Epithelial cell of esophagus (primary cell): ENCODE results near the gene PALLD.

Source experiments
- DNase-seq: peaks from one replicate; pipeline ENCODE4 v3.0.0; 2010; ENCODE audit warnings: low read depth
- H3K4me3 ChIP-seq: 2 replicates; pipeline ENCODE4 v1.5.1; 2011; ENCODE audit warnings: mild to moderate bottlenecking, low read length, control low read depth
- TF ChIP-seq, protein P1 (sequence below): IDR thresholded peaks from 2 replicates; pipeline ENCODE4 v1.5.1; 2011; ENCODE audit warnings: low read depth, mild to moderate bottlenecking, low read length, control low read depth, inconsistent platforms; ENCODE audit not compliant: insufficient read depth; ENCODE audit errors: missing control alignments

PALLD gene

DNA sequence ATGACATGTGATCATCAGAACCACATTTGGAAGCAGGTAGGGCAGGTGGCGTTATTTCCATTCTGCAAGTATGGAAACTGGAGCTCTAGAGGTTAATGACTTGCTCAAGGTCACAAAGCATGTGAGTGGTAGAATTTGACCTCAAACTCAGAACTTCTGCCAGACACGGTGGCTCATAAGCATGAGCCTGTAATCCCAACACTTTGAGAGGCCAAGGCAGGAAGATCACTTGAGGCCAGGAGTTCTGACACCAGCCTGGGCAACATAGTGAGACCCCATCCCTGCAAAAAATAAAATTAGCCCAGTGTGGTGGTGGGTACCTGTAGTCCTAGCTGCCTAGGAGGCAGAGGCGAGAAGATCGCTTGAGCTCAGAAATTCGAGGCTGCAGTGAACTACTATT is 139.2 kb downstream of the PALLD start:
- TF ChIP-seq, protein P1, sequence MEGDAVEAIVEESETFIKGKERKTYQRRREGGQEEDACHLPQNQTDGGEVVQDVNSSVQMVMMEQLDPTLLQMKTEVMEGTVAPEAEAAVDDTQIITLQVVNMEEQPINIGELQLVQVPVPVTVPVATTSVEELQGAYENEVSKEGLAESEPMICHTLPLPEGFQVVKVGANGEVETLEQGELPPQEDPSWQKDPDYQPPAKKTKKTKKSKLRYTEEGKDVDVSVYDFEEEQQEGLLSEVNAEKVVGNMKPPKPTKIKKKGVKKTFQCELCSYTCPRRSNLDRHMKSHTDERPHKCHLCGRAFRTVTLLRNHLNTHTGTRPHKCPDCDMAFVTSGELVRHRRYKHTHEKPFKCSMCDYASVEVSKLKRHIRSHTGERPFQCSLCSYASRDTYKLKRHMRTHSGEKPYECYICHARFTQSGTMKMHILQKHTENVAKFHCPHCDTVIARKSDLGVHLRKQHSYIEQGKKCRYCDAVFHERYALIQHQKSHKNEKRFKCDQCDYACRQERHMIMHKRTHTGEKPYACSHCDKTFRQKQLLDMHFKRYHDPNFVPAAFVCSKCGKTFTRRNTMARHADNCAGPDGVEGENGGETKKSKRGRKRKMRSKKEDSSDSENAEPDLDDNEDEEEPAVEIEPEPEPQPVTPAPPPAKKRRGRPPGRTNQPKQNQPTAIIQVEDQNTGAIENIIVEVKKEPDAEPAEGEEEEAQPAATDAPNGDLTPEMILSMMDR: no peak
- no peak for DNase-seq
- no peak overlapping the region for H3K4me3 ChIP-seq

DNA sequence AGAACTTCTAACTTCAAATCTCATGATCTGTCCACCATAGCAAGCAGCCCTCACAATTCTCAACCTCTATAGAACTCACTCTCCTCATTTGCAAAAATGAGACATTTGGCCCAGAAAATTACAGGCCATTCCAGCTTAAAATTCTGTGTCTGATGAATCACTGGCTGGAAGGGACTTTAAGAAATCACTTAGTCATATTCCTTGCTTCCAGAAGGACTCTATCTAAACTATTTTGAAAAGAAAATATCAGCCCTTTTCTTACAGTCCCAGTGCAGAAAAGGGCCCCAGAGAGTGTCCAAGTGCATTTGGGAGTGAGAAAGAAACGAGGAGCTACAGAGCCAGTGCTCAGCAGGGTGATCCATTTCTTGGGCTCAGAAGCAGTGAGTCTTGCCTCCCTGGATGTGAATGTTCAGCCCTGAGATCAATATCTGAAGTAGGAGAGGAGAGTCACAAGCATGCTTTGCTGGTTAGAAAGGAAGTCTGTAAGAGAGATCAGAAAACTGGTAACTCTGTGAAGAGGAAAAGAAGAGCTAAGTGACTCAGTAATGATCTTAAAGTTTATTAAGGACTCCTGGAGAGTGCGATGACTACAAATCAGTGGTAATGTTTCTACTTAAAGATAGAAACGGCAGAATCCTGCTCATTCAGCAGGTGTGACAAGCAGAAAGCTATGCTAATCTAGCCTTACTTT is 139.8 kb downstream of the PALLD start:
- no peak overlapping the region for H3K4me3 ChIP-seq
- TF ChIP-seq, protein P1: no peak

DNA sequence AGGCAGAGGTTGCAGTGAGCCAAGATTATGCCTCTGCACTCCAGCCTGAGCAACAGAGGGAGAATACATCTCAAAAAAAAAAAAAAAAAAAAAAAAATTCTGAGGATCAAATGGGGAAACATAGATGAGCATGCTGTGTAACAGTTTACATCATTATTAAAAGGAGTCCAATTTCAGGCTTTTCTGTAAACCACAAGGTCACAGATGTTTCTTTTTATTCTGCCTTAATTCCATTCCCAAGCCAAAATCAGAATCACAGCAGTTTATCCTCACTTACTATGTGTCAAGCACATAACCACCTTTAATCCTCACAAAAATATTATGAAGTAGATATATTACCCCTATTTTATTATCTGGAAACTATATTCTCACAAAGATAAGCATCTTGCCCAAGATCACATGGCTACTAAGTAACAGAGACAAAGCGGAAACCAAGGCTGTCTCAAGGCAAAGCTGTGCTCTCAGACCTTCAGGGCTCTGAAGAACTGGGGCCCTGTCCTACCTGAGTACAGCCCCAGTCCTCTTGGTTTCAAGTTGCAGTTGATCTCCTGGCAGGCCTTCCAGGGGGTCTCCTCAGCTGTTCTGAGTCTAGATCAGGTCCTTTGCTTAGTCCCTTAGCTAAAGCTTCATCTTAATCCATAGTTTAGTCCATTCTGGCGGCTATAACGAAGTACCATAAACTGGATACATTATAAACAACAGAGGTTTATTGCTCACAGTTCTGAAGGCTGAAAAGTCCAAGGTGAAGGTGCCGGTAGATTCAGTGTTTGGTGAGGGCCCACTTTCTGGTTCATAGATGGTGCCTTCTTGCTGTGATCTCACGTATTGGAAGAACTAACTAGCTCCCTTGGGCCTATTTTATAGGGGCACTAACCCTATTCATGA is 141.3 kb downstream of the PALLD start:
- no peak overlapping the region for H3K4me3 ChIP-seq
- no peak for DNase-seq
- TF ChIP-seq, protein P1: no peak

More for the DNA sequence above, 139.8 kb downstream of the PALLD start:
- DNase-seq: peak; percentile 46

DNA sequence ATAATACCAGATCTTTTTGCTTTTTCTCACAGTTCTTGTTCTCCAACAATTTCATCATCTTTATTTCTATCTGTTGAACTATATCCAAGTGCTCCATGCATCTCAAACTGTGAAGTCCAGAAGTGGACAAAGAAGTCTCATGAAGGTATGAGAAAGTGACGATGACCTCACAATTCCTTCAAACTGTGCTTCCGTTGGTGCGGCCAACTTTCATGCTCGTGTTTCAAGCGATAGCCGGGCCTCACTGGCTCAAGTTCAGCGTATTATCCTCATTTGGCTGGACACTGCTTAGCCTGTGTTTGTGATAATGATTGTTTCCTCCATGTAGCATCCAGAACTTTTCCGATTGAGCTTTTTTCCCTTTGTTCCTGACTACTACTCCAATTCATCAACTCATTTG is 143.1 kb downstream of the PALLD start:
- H3K4me3 ChIP-seq: no peak overlapping the region
- TF ChIP-seq, protein P1: no peak
- DNase-seq: no peak

DNA sequence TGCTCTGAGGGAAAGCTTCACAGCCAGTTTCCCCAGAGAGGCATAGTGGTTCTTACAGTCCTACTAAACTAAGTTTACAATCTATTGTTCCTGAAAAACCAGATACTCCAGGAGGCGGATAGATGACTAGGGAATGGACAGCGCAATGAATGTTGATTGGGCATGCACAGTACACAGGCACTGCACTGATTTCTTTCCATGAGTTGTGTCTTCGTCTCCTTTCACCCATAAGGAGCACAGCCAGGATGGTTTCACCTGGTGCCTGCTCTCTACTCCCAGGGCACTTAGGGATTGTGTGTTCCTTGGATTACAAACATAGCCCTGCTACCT is 144.9 kb downstream of the PALLD start:
- no peak for DNase-seq
- no peak overlapping the region for H3K4me3 ChIP-seq
- TF ChIP-seq, protein P1: no peak

DNA sequence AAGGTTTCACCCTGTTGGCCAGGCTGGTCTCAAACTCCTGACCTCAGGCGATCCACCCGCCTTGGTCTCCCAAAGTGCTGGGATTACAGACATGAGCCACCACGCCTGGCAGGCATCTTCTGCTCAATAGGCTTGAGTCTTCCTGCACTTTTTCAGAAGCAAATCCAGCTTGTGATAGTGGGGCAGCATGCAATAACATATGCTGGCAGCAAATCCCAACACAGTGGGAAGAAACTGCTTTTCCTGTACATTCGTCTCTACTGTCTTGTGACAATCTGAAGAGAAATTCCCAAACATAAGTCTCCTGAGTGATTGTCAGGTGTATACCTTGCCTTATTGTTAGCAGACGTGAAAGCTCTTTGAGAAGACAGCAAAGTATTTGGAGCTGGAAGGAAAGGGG is 145.7 kb downstream of the PALLD start:
- DNase-seq: no peak
- TF ChIP-seq, protein P1: no peak
- H3K4me3 ChIP-seq: no peak overlapping the region
